ENCODE measurements around the gene CRACDL. TPM values are rescaled to one million over a fixed set of nuclear protein-coding genes. Genes with fewer than 3 reads are reported as not detected.

The CRACDL gene
- total and polyA plus RNA-seq, 2 of the 13 experiments (the other 11 are each of a cell fraction or from before 2014, with no cell fraction given) = 0.15 to 0.26 TPM

- Histone ChIP-seq H3K9ac (ENCODE audit: insufficient read depth, low read depth, low read length) (no peak overlapping the region), H3K27ac (ENCODE audit: extremely low read length, insufficient read depth, low read length) (no peak overlapping the region), H3K4me2 (ENCODE audit: low read depth, low read length) (no peak overlapping the region), H3K4me1 (ENCODE audit: insufficient read depth, low read length) (no peaks in the 10 kb centered on the region), H2AFZ (ENCODE audit: low read length) (no peak overlapping the region), H4K20me1 (ENCODE audit: insufficient read depth, low read length) (no peaks in the 10 kb centered on the region), H3K36me3 (replicated peaks in 1 of 2; ENCODE audit: control insufficient read depth in 1 of 2, insufficient read depth in 2 of 2, low read length in 2 of 2) (no peaks in the 10 kb centered on the region), H3K9me3 (ENCODE audit: low read length) (no peaks in the 10 kb centered on the region), H3K79me2 (ENCODE audit: insufficient read depth, low read length) (no peaks in the 10 kb centered on the region), H3K27me3 (ENCODE audit: control insufficient read depth in 1 of 2, insufficient read depth in 2 of 2, low read length in 2 of 2) (peaks cover 4 to 52% of the 10 kb centered on the region in 2 experiments; a peak in 4 of 5 replicates), H3K4me3 (replicated peaks in 1 of 3; ENCODE audit: insufficient read depth in 1 of 3, low read depth in 2 of 3, low read length in 3 of 3) (no peak overlapping the region)
- in situ Hi-C loops (cut with HindIII; ENCODE audit: extremely low pct_ligation_motif_present, low pct_unique_long_range_greater_than_20kb) (no loop called here), intact Hi-C loops (cut with micrococcal nuclease; ENCODE audit: unreplicated experiment) (loop anchor here (10.0 kb wide), 1 partner anchor 285 kb away; no protein-coding TSS in a partner anchor)
- ChIA-PET CTCF (ENCODE audit: low intra/inter-chr PET ratio, low total read pairs) (no interaction called here), POLR2A (no interaction called here)
- ATAC-seq = no peak
- BruUV-seq (replicated peaks) = no TSS peak
- no peak for FAIRE-seq
- WGBS (ENCODE audit: low lambda C conversion rate) = 24% methylated on average over 13 of the region's 15 CpGs
- DNase-seq (ENCODE audit: low spot score) = no peak
- TF ChIP-seq KMT2B (CRISPR knock-in tag; IDR thresholded peaks at IDR 0.05) (no peak), ZNF142 (CRISPR knock-in tag; IDR thresholded peaks at IDR 0.05) (no peak), NCOR1 (IDR thresholded peaks at IDR 0.05; ENCODE audit: borderline replicate concordance, low read length) (no peak), RFX5 (IDR thresholded peaks at IDR 0.05; ENCODE audit: low read depth, low read length) (no peak)
Observed at GRCh38 chr2:98929920-98930319, 6.1 kb downstream of the CRACDL start.
